Keratinocyte (primary cell): ENCODE data around the gene MAP1LC3C. TPM values are rescaled to one million over a fixed set of nuclear protein-coding genes. Genes with fewer than 3 reads are reported as not detected.

Experiments used
- DNase-seq: peaks from one replicate; pipeline ENCODE4 v3.0.0-alpha.2; 2011; ENCODE audit warnings: low read depth, missing footprints, low spot score
- FAIRE-seq: peaks from 2 replicates; lab custom pipeline; 2011; peaks lifted over from hg19 to GRCh38; lab: Jason Lieb, UNC
- H2AFZ ChIP-seq: 2 replicates; pipeline ENCODE4 v1.6.0; 2012; ENCODE audit warnings: low read length, control low read depth, inconsistent platforms; ENCODE audit not compliant: control insufficient read depth
- H3K27ac ChIP-seq: 2 replicates; pipeline ENCODE4 v1.5.1; 2011; ENCODE audit warnings: low read length; ENCODE audit not compliant: control insufficient read depth, insufficient read depth
- H3K27me3 ChIP-seq: 3 replicates; pipeline ENCODE4 v1.6.0; 2011; ENCODE audit warnings: low read length; ENCODE audit not compliant: control insufficient read depth, insufficient read depth; ENCODE audit errors: extremely low read depth
- H3K36me3 ChIP-seq, 2 experiments: 2 replicates in 1 of 2; 3 replicates in 1 of 2; pipeline ENCODE4 v1.5.1; 2011; ENCODE audit warnings: low read length in 2 of 2, mild to moderate bottlenecking in 1 of 2; ENCODE audit not compliant: control insufficient read depth in 2 of 2, insufficient read depth in 2 of 2; ENCODE audit errors: extremely low read depth in 1 of 2
- H3K4me1 ChIP-seq: 3 replicates; pipeline ENCODE4 v1.5.1; 2011; ENCODE audit warnings: low read length; ENCODE audit not compliant: control insufficient read depth, insufficient read depth; ENCODE audit errors: extremely low read depth
- H3K4me2 ChIP-seq: 3 replicates; pipeline ENCODE4 v1.6.0; 2011; ENCODE audit warnings: low read depth, low read length; ENCODE audit not compliant: control insufficient read depth, insufficient read depth; ENCODE audit errors: extremely low read depth
- H3K4me3 ChIP-seq, 3 experiments: fragments of 200-600 bp in 1 of 3; sonication (generic) in 1 of 3; 2 replicates in 2 of 3; 3 replicates in 1 of 3; pipeline ENCODE4 v1.5.1; 2011 to 2016; ENCODE audit warnings: low read length in 3 of 3, mild to moderate bottlenecking in 3 of 3, control low read depth in 2 of 3, inconsistent platforms in 1 of 3, low read depth in 1 of 3, mixed read lengths in 1 of 3, mixed run types in 1 of 3, moderate library complexity in 1 of 3; ENCODE audit not compliant: control insufficient read depth in 2 of 3, insufficient read depth in 2 of 3; ENCODE audit errors: extremely low read depth in 1 of 3
- H3K79me2 ChIP-seq: 2 replicates; pipeline ENCODE4 v1.6.0; 2012; ENCODE audit warnings: low read length; ENCODE audit not compliant: control insufficient read depth, insufficient read depth
- H3K9ac ChIP-seq: 3 replicates; pipeline ENCODE4 v1.6.0; 2011; ENCODE audit warnings: low read length; ENCODE audit not compliant: control insufficient read depth, insufficient read depth; ENCODE audit errors: extremely low read depth
- H3K9me1 ChIP-seq: 3 replicates; pipeline ENCODE4 v1.6.0; 2011; ENCODE audit warnings: low read length; ENCODE audit not compliant: control insufficient read depth, insufficient read depth; ENCODE audit errors: extremely low read depth
- H3K9me3 ChIP-seq: 2 replicates; pipeline ENCODE4 v1.5.1; 2012; ENCODE audit warnings: low read depth, low read length; ENCODE audit not compliant: control insufficient read depth
- H4K20me1 ChIP-seq: 3 replicates; pipeline ENCODE4 v1.6.0; 2011; ENCODE audit warnings: low read length; ENCODE audit not compliant: control insufficient read depth, insufficient read depth; ENCODE audit errors: extremely low read depth
- EZH2 ChIP-seq: IDR thresholded peaks from one replicate; pipeline ENCODE4 v1.6.1; 2012; ENCODE audit warnings: inconsistent platforms, mild to moderate bottlenecking, low read length, moderate library complexity
- dilution Hi-C: fragments of 300-500 bp; cut with MboI; formaldehyde crosslinking; loops from one replicate; pipeline ENCODE4 v1.7.0; 2020; ENCODE audit warnings: low sequenced_read_pairs; ENCODE audit not compliant: extremely low pct_ligation_motif_present
- polyA plus RNA-seq, 5 experiments: library from polyadenylated mRNA; depleted of rRNA in 3 of 5; stranded (reverse) in 3 of 5; stranded (forward) in 1 of 5; unstranded in 1 of 5; fragments of >200 nt; gene quantifications; 1 replicate in 1 of 5; 2 replicates in 3 of 5; 3 replicates in 1 of 5; pipeline versions ENCODE4 v1.2.1 to v1.2.3, GENCODE V29; 2011 to 2012; ENCODE audit warnings: missing spikeins in 2 of 5, low read depth in 1 of 5, low replicate concordance in 1 of 5
- TF ChIP-seq, protein P1 (sequence below), 3 experiments: IDR thresholded peaks in 1 of 3; conservative IDR thresholded peaks in 1 of 3; optimal IDR thresholded peaks in 1 of 3; 2 replicates in 2 of 3; 3 replicates in 1 of 3; pipeline versions ENCODE3 to v1.5.1; 2011; ENCODE audit warnings: low read length in 3 of 3, mild to moderate bottlenecking in 3 of 3, moderate library complexity in 2 of 3, control low read depth in 1 of 3, inconsistent platforms in 1 of 3; ENCODE audit not compliant: insufficient read depth in 2 of 3; ENCODE audit errors: extremely low read depth in 1 of 3

MAP1LC3C gene
- polyA plus RNA-seq, 1 donor (not counting 4 experiments of a cell fraction or from before 2014, with no cell fraction given) = not detected

DNA sequence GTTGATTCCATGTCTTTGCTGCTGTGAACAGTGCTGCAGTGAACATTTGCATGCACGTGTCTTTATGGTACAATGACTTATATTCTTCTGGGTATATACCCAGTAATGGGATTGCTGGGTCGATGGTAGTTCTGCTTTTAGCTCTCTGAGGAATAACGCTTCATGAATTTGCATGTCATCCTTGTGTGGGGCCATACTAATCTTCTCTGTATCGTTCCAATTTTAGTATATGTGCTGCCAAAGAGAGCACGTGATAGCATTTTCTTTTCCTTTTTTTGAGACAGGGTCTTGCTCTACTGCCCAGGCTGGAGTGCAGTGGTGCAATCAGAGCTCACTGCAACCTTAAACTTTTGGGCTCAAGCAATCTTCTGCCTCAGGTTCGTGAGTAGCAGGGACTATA, 24.9 kb upstream of the MAP1LC3C start:
- no peaks in the 10 kb centered on the region for H3K4me1 ChIP-seq
- dilution Hi-C loops = no loop called here

DNA sequence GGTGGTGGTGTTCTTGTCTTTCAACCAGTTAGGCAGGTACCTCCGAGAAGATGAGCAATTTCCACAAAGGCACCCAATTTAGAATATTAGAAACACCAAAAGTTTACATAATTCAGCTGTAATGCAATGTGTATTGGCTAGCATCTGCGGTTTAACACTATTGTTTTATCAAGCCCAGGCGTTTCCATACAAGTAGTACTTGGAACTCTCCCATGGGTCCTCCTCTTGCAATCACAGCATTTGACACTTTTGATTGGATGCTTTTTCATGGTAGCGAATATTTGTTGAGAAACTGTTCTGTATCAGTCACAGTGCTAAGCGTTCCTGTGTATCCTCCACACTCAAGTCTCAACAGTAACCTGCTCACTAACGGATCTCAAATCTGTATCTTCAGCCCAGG, 20.1 kb upstream of the MAP1LC3C start:
- DNase-seq (no peak), FAIRE-seq (no peak)
- no peaks in the 10 kb centered on the region for H3K9me1 ChIP-seq
- H3K36me3 ChIP-seq = no peaks in the 10 kb centered on the region
- H3K9ac ChIP-seq = no peak overlapping the region
- TF ChIP-seq, protein P1, sequence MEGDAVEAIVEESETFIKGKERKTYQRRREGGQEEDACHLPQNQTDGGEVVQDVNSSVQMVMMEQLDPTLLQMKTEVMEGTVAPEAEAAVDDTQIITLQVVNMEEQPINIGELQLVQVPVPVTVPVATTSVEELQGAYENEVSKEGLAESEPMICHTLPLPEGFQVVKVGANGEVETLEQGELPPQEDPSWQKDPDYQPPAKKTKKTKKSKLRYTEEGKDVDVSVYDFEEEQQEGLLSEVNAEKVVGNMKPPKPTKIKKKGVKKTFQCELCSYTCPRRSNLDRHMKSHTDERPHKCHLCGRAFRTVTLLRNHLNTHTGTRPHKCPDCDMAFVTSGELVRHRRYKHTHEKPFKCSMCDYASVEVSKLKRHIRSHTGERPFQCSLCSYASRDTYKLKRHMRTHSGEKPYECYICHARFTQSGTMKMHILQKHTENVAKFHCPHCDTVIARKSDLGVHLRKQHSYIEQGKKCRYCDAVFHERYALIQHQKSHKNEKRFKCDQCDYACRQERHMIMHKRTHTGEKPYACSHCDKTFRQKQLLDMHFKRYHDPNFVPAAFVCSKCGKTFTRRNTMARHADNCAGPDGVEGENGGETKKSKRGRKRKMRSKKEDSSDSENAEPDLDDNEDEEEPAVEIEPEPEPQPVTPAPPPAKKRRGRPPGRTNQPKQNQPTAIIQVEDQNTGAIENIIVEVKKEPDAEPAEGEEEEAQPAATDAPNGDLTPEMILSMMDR (optimal IDR thresholded peaks at IDR 0.05 in 1 of 3, IDR thresholded peaks at IDR 0.05 in 1 of 3, conservative IDR thresholded peaks at IDR 0.05 in 1 of 3; ENCODE audit: extremely low read depth in 1 of 3, insufficient read depth in 2 of 3, low read length in 3 of 3) = no peak
- TF ChIP-seq EZH2 = no peak
- dilution Hi-C loops = no loop called here
- H3K4me1 ChIP-seq = no peaks in the 10 kb centered on the region
- H3K4me3 ChIP-seq = no peak overlapping the region
- no peaks in the 10 kb centered on the region for H3K9me3 ChIP-seq
- H3K27me3 ChIP-seq = no peaks in the 10 kb centered on the region
- H3K27ac ChIP-seq = no peak overlapping the region
- no peak overlapping the region for H3K4me2 ChIP-seq
- no peaks in the 10 kb centered on the region for H4K20me1 ChIP-seq
- H2AFZ ChIP-seq = no peak overlapping the region
- H3K79me2 ChIP-seq = no peaks in the 10 kb centered on the region

More for the DNA sequence above, 24.9 kb upstream of the MAP1LC3C start:
- DNase-seq (no peak), FAIRE-seq (no peak)
- Histone ChIP-seq H3K4me2 (no peak overlapping the region), H4K20me1 (no peaks in the 10 kb centered on the region), H3K27me3 (no peaks in the 10 kb centered on the region), H2AFZ (no peak overlapping the region), H3K27ac (no peak overlapping the region), H3K36me3 (no peaks in the 10 kb centered on the region), H3K4me3 (no peak overlapping the region), H3K79me2 (no peaks in the 10 kb centered on the region), H3K9me3 (no peaks in the 10 kb centered on the region), H3K9me1 (no peaks in the 10 kb centered on the region), H3K9ac (no peak overlapping the region)
- no peak for TF ChIP-seq EZH2
- TF ChIP-seq, protein P1 (optimal IDR thresholded peaks at IDR 0.05 in 1 of 3, IDR thresholded peaks at IDR 0.05 in 1 of 3, conservative IDR thresholded peaks at IDR 0.05 in 1 of 3; ENCODE audit: extremely low read depth in 1 of 3, insufficient read depth in 2 of 3, low read length in 3 of 3) = no peak
